ENCODE results near the gene SYT6. TPM values are rescaled to one million over a fixed set of nuclear protein-coding genes. Genes with fewer than 3 reads are reported as not detected.

Gene SYT6
- total RNA-seq, 2 experiments from 2014 or later = not detected

- TF ChIP-seq EZH2phosphoT487 (IDR thresholded peaks at IDR 0.05; ENCODE audit: borderline replicate concordance, low read depth, low read length) = no peak
- TF ChIP-seq, protein P1, sequence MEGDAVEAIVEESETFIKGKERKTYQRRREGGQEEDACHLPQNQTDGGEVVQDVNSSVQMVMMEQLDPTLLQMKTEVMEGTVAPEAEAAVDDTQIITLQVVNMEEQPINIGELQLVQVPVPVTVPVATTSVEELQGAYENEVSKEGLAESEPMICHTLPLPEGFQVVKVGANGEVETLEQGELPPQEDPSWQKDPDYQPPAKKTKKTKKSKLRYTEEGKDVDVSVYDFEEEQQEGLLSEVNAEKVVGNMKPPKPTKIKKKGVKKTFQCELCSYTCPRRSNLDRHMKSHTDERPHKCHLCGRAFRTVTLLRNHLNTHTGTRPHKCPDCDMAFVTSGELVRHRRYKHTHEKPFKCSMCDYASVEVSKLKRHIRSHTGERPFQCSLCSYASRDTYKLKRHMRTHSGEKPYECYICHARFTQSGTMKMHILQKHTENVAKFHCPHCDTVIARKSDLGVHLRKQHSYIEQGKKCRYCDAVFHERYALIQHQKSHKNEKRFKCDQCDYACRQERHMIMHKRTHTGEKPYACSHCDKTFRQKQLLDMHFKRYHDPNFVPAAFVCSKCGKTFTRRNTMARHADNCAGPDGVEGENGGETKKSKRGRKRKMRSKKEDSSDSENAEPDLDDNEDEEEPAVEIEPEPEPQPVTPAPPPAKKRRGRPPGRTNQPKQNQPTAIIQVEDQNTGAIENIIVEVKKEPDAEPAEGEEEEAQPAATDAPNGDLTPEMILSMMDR (conservative IDR thresholded peaks at IDR 0.05; ENCODE audit: low read length) = no peak
- H3K4me3 ChIP-seq (ENCODE audit: low read depth, low read length, poor library complexity, severe bottlenecking) = no peak overlapping the region
- ChIA-PET POLR2A (no interaction called here), CTCF (ENCODE audit: unreplicated experiment) (no interaction called here)
- no peak overlapping the region for H3K4me2 ChIP-seq (ENCODE audit: low read length)
- intact Hi-C loops (cut with micrococcal nuclease; ENCODE audit: unreplicated experiment) = no loop called here
- no peaks in the 10 kb centered on the region for H3K9me2 ChIP-seq (ENCODE audit: insufficient read depth, low read length)
- DNase-seq (ENCODE audit: low spot score) = no peak
- H3K36me3 ChIP-seq (ENCODE audit: insufficient read depth, low read length) = no peaks in the 10 kb centered on the region
- BruUV-seq (replicated peaks) = no TSS peak
- H3K79me2 ChIP-seq (ENCODE audit: insufficient read depth, low read depth, low read length) = no peaks in the 10 kb centered on the region
- no peaks in the 10 kb centered on the region for H3K9me3 ChIP-seq (ENCODE audit: low read length)
- no peak overlapping the region for H2AFZ ChIP-seq (ENCODE audit: low read length)
- H3K4me1 ChIP-seq (ENCODE audit: insufficient read depth, low read length, poor library complexity, severe bottlenecking) = no peaks in the 10 kb centered on the region
- H3K27ac ChIP-seq (ENCODE audit: low read depth, low read length, poor library complexity, severe bottlenecking) = no peak overlapping the region
- no peaks in the 10 kb centered on the region for H4K20me1 ChIP-seq (ENCODE audit: insufficient read depth, low read length)
Measured at GRCh38 chr1:114155706-114156105, 2.0 kb upstream of the SYT6 start.

DNA sequence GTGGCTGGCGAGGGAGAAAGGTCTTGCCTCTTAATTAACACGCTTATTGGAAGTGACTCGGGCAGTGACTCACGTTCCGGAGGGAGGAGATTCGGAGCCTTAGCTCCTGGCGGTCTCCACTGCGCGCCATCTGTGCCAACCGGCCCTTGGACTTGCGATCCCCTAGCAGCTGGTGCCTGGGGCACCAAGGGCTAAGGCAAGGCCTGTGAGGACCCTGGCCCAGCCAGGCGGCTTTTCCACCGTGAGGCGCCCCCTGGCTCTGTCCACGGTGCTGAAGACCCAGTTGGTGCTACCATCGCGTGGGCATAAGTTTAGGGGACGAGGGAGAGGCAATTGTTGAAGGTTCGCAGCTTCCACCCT lies 1.3 kb upstream of the SYT6 start:
- H2AFZ ChIP-seq (ENCODE audit: low read length) = no peak overlapping the region
- H3K79me2 ChIP-seq (ENCODE audit: insufficient read depth, low read depth, low read length) = no peaks in the 10 kb centered on the region
- DNase-seq (ENCODE audit: low spot score) = no peak
- no peaks in the 10 kb centered on the region for H3K4me1 ChIP-seq (ENCODE audit: insufficient read depth, low read length, poor library complexity, severe bottlenecking)
- no peaks in the 10 kb centered on the region for H3K9me2 ChIP-seq (ENCODE audit: insufficient read depth, low read length)
- ChIA-PET CTCF (ENCODE audit: unreplicated experiment) (no interaction called here), POLR2A (interaction anchor here (1.0 kb wide), 1 partner anchor 20 kb away, joined by 3 read pairs; no protein-coding TSS in a partner anchor)
- H3K27ac ChIP-seq (ENCODE audit: low read depth, low read length, poor library complexity, severe bottlenecking) = no peak overlapping the region
- no peaks in the 10 kb centered on the region for H4K20me1 ChIP-seq (ENCODE audit: insufficient read depth, low read length)
- TF ChIP-seq, protein P1 (conservative IDR thresholded peaks at IDR 0.05; ENCODE audit: low read length) = no peak
- no peak for TF ChIP-seq EZH2phosphoT487 (IDR thresholded peaks at IDR 0.05; ENCODE audit: borderline replicate concordance, low read depth, low read length)
- H3K9me3 ChIP-seq (ENCODE audit: low read length) = no peaks in the 10 kb centered on the region
- no TSS peak for BruUV-seq (replicated peaks)
- H3K4me2 ChIP-seq (ENCODE audit: low read length) = no peak overlapping the region
- no peaks in the 10 kb centered on the region for H3K36me3 ChIP-seq (ENCODE audit: insufficient read depth, low read length)
- intact Hi-C loops (cut with micrococcal nuclease; ENCODE audit: unreplicated experiment) = no loop called here
- H3K4me3 ChIP-seq (ENCODE audit: low read depth, low read length, poor library complexity, severe bottlenecking) = no peak overlapping the region

GRCh38 chr1:114154146-114154962 lies 685 bp upstream of the SYT6 start:
- H4K20me1 ChIP-seq (ENCODE audit: insufficient read depth, low read length) = no peaks in the 10 kb centered on the region
- intact Hi-C loops (cut with micrococcal nuclease; ENCODE audit: unreplicated experiment) = no loop called here
- no peak for DNase-seq (ENCODE audit: low spot score)
- no peaks in the 10 kb centered on the region for H3K79me2 ChIP-seq (ENCODE audit: insufficient read depth, low read depth, low read length)
- no peak overlapping the region for H2AFZ ChIP-seq (ENCODE audit: low read length)
- CTCF ChIA-PET (ENCODE audit: unreplicated experiment) = no interaction called here
- TF ChIP-seq EZH2phosphoT487 (IDR thresholded peaks at IDR 0.05; ENCODE audit: borderline replicate concordance, low read depth, low read length) = no peak
- H3K4me3 ChIP-seq (ENCODE audit: low read depth, low read length, poor library complexity, severe bottlenecking) = no peak overlapping the region
- H3K4me1 ChIP-seq (ENCODE audit: insufficient read depth, low read length, poor library complexity, severe bottlenecking) = no peaks in the 10 kb centered on the region
- no peaks in the 10 kb centered on the region for H3K36me3 ChIP-seq (ENCODE audit: insufficient read depth, low read length)
- no peaks in the 10 kb centered on the region for H3K9me3 ChIP-seq (ENCODE audit: low read length)
- BruUV-seq (replicated peaks) = no TSS peak
- no peak overlapping the region for H3K4me2 ChIP-seq (ENCODE audit: low read length)
- POLR2A ChIA-PET = interaction anchor here (1.0 kb wide), 1 partner anchor 21 kb away, joined by 3 read pairs; no protein-coding TSS in a partner anchor
- H3K27ac ChIP-seq (ENCODE audit: low read depth, low read length, poor library complexity, severe bottlenecking) = no peak overlapping the region
- H3K9me2 ChIP-seq (ENCODE audit: insufficient read depth, low read length) = no peaks in the 10 kb centered on the region

Data from OCI-LY7 (cell line).